Pulmonary artery endothelial cell (primary cell): Measurements from ENCODE around the gene UQCC2. TPM values are rescaled to one million over a fixed set of nuclear protein-coding genes. Genes with fewer than 3 reads are reported as not detected.

Experiments
- DNase-seq: peaks from one replicate; pipeline ENCODE4 v3.0.0-alpha.2; 2011; ENCODE audit warnings: low read depth, low spot score
- total RNA-seq: library from RNA; depleted of rRNA; stranded (reverse); fragments of >200 nt; gene quantifications from 2 replicates; pipeline ENCODE4 v1.2.3, GENCODE V29; 2014

The UQCC2 gene
- total RNA-seq, 1 donor from 2014 or later = 24.6 TPM

- no peak for DNase-seq
These were observed 3.7 kb downstream of the UQCC2 start for GRCh38 chr6:33707771-33708170.

- no peak for DNase-seq
These were observed 5.4 kb downstream of the UQCC2 start for GRCh38 chr6:33705955-33706725.

- DNase-seq = no peak
These were observed 6.1 kb downstream of the UQCC2 start for GRCh38 chr6:33705268-33705885.

- no peak for DNase-seq
These were observed 7.1 kb downstream of the UQCC2 start for GRCh38 chr6:33704215-33705066.

- DNase-seq = no peak
These were observed 9.0 kb downstream of the UQCC2 start for GRCh38 chr6:33702345-33702977.

- peak; percentile 53 for DNase-seq
These were observed 11.0 kb downstream of the UQCC2 start for GRCh38 chr6:33700391-33701050.

- no peak for DNase-seq
These were observed 11.8 kb downstream of the UQCC2 start for GRCh38 chr6:33699739-33700138.

GRCh38 chr6:33699131-33699530 is 12.4 kb downstream of the UQCC2 start:
- DNase-seq = no peak

GRCh38 chr6:33698494-33698893 is 13.0 kb downstream of the UQCC2 start:
- no peak for DNase-seq

- no peak for DNase-seq
These were observed 13.7 kb downstream of the UQCC2 start for GRCh38 chr6:33697845-33698244.

- peak; percentile 99 for DNase-seq
These were observed 14.7 kb downstream of the UQCC2 start for GRCh38 chr6:33696548-33697518.

- DNase-seq = no peak
These were observed 15.4 kb downstream of the UQCC2 start for GRCh38 chr6:33696076-33696475.

- no peak for DNase-seq
These were observed 16.0 kb downstream of the UQCC2 start for GRCh38 chr6:33695451-33695887.

- no peak for DNase-seq
These were observed 16.5 kb downstream of the UQCC2 start for GRCh38 chr6:33694977-33695376.

- peak; percentile 39 for DNase-seq
These were observed 17.0 kb downstream of the UQCC2 start for GRCh38 chr6:33694401-33694931.

GRCh38 chr6:33693186-33694105 is 18.1 kb downstream of the UQCC2 start:
- DNase-seq = no peak

GRCh38 chr6:33692760-33693158 is 18.7 kb downstream of the UQCC2 start:
- no peak for DNase-seq

GRCh38 chr6:33692078-33692759 is 19.3 kb downstream of the UQCC2 start:
- no peak for DNase-seq
